Body of pancreas (tissue), 4 donors: ENCODE results near the gene METTL17.

Source experiments
- POLR2A ChIP-seq, 3 donors: fragments of 450-650 bp; IDR thresholded peaks; one replicate each; pipeline ENCODE4 v1.6.1; 2016; ENCODE audit warnings: antibody characterized with exemption in 3 of 3, mild to moderate bottlenecking in 2 of 3
- TF ChIP-seq, protein P1 (sequence below), 7 experiments: fragments of 450-650 bp in 4 of 7; fragments of 200-600 bp in 3 of 7; sonication (generic) in 3 of 7; IDR thresholded peaks; one replicate each; pipeline ENCODE4 v1.5.1; 2016 to 2019; ENCODE audit warnings: antibody characterized with exemption in 7 of 7

DNA sequence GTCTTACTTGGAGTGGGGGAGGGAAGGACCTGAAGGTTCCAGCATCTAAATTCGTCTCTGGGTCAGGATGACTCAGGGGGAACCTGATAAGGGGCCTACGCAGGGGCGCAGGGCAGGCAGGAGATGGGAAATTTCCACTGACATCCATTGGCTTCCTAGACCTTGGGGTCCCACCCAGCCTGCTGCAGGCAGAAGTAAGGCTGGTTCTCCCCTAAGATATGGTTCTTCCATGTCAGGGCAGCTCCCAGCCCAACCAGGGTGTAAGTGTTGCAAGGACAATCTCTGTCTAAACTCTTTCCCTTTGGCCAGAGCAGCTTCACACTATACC, 37.2 kb downstream of the METTL17 start:
- TF ChIP-seq, protein P1, sequence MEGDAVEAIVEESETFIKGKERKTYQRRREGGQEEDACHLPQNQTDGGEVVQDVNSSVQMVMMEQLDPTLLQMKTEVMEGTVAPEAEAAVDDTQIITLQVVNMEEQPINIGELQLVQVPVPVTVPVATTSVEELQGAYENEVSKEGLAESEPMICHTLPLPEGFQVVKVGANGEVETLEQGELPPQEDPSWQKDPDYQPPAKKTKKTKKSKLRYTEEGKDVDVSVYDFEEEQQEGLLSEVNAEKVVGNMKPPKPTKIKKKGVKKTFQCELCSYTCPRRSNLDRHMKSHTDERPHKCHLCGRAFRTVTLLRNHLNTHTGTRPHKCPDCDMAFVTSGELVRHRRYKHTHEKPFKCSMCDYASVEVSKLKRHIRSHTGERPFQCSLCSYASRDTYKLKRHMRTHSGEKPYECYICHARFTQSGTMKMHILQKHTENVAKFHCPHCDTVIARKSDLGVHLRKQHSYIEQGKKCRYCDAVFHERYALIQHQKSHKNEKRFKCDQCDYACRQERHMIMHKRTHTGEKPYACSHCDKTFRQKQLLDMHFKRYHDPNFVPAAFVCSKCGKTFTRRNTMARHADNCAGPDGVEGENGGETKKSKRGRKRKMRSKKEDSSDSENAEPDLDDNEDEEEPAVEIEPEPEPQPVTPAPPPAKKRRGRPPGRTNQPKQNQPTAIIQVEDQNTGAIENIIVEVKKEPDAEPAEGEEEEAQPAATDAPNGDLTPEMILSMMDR (IDR thresholded peaks at IDR 0.05), result no peak
- no peak for TF ChIP-seq POLR2A (IDR thresholded peaks at IDR 0.05)
